Measurements from ENCODE around the gene REC114.

DNA sequence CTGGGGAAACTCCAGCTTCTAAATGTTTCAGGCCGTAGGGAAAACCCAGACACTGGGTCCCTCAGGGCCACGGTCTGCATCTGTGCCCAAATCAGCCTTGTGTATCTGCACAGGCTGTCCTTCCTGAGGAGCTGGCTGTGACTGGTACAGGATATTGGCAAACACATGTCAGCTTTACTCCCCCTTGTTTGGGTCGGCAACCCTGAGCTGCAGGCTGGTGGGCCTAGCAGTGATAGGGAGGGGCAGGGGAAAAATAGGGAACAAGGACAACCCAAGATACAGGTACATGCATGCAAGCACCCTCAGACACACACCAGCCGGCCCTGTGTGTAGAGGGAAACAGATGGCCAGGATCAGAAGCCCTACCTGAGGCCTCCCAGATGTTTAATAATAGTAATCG is 45.5 kb upstream of the REC114 start:
- TF ChIP-seq POLR2A (IDR thresholded peaks at IDR 0.05; ENCODE audit: low read length) (no peak), GATA1 (IDR thresholded peaks at IDR 0.05; ENCODE audit: low read depth, low read length) (no peak)
